Fibroblast of lung (primary cell): Measurements from ENCODE around the gene MATN1.

Source experiments
- EZH2 ChIP-seq: IDR thresholded peaks from 2 replicates; pipeline ENCODE4 v1.5.1; 2012; ENCODE audit warnings: low read length, control low read depth, mild to moderate bottlenecking; ENCODE audit errors: missing control alignments
- TF ChIP-seq, protein P1 (sequence below), 2 donors: IDR thresholded peaks in 1 of 2; conservative IDR thresholded peaks in 1 of 2; 1 replicate in 1 of 2; 2 replicates in 1 of 2; pipeline ENCODE4 v1.5.1; 2011 to 2012; ENCODE audit warnings: low read length in 2 of 2, control low read depth in 1 of 2, inconsistent platforms in 1 of 2, low read depth in 1 of 2, mild to moderate bottlenecking in 1 of 2

DNA sequence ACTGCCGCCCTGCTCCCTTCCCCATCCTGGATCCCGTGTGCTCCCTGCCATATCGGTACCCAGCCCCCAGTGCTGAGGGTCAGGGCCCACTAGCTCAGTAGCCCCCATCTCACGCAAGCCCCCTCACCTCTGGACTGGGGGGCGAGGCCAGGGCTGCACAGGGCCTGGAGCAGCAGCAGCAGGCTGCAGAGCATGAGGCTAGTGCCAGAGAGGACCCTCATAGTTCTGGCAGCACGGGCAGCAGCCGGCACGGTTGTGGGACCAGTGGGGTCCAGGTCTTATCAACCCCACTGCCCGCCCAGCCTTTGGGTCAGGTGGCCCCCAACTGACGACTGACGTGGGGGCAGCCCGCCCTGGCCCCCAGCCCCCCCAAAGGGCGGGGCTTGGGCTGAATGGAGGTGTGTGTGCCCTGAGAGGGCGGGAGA lies at the start of gene MATN1:
- TF ChIP-seq, protein P1, sequence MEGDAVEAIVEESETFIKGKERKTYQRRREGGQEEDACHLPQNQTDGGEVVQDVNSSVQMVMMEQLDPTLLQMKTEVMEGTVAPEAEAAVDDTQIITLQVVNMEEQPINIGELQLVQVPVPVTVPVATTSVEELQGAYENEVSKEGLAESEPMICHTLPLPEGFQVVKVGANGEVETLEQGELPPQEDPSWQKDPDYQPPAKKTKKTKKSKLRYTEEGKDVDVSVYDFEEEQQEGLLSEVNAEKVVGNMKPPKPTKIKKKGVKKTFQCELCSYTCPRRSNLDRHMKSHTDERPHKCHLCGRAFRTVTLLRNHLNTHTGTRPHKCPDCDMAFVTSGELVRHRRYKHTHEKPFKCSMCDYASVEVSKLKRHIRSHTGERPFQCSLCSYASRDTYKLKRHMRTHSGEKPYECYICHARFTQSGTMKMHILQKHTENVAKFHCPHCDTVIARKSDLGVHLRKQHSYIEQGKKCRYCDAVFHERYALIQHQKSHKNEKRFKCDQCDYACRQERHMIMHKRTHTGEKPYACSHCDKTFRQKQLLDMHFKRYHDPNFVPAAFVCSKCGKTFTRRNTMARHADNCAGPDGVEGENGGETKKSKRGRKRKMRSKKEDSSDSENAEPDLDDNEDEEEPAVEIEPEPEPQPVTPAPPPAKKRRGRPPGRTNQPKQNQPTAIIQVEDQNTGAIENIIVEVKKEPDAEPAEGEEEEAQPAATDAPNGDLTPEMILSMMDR (conservative IDR thresholded peaks at IDR 0.05 in 1 of 2, IDR thresholded peaks at IDR 0.05 in 1 of 2; ENCODE audit: low read depth in 1 of 2, low read length in 2 of 2): no peak
- no peak for TF ChIP-seq EZH2
